Calu3 (cell line): ENCODE measurements around the gene IGFN1. TPM values are rescaled to one million over a fixed set of nuclear protein-coding genes. Genes with fewer than 3 reads are reported as not detected.

ENCODE experiments used
- BruUV-seq: library from RNA; stranded (reverse); fragments of 400-500 nt; replicated peaks from 2 replicates; lab custom pipeline; 2021; lab: Mats Ljungman, UMichigan
- CTCF ChIA-PET: fragments of 300-600 bp; sonication (Branson Sonifier 250); formaldehyde crosslinking; loops from one replicate; lab custom pipeline; 2022; ENCODE audit warnings: antibody characterized with exemption; lab: Charles Lee
- DNase-seq: peaks from one replicate; pipeline ENCODE4 v3.0.0; 2022
- H3K27ac Mint-ChIP-seq: one replicate; pipeline ENCODE4 v1.8.0; 2022; ENCODE audit warnings: mixed read lengths; ENCODE audit not compliant: unreplicated experiment
- H3K27me3 Mint-ChIP-seq: one replicate; pipeline ENCODE4 v1.8.0; 2022; ENCODE audit warnings: mixed read lengths; ENCODE audit not compliant: unreplicated experiment
- H3K36me3 Mint-ChIP-seq: one replicate; pipeline ENCODE4 v1.8.0; 2022; ENCODE audit warnings: mild to moderate bottlenecking, moderate library complexity, mixed read lengths; ENCODE audit not compliant: insufficient read depth, unreplicated experiment
- H3K4me1 Mint-ChIP-seq: one replicate; pipeline ENCODE4 v1.8.0; 2022; ENCODE audit warnings: mild to moderate bottlenecking, low read depth, mixed read lengths; ENCODE audit not compliant: unreplicated experiment
- H3K4me3 Mint-ChIP-seq: one replicate; pipeline ENCODE4 v1.8.0; 2022; ENCODE audit warnings: mild to moderate bottlenecking, low read depth, moderate library complexity, mixed read lengths; ENCODE audit not compliant: unreplicated experiment
- H3K9me3 Mint-ChIP-seq: one replicate; pipeline ENCODE4 v1.8.0; 2022; ENCODE audit warnings: low read depth, mixed read lengths; ENCODE audit not compliant: unreplicated experiment
- CTCF ChIP-seq: fragments of 200-600 bp; IDR thresholded peaks from one replicate; pipeline ENCODE4 v1.8.0; 2022; ENCODE audit warnings: antibody characterized with exemption; ENCODE audit not compliant: unreplicated experiment
- intact Hi-C: fragments of 100-400 bp; cut with micrococcal nuclease; formaldehyde crosslinking; loops from one replicate; pipeline ENCODE4 v1.10.0; 2022; ENCODE audit not compliant: unreplicated experiment
- total RNA-seq: library from RNA; stranded (reverse); gene quantifications from 2 replicates; pipeline ENCODE4 v1.2.3, GENCODE V29; 2022

Gene IGFN1
- total RNA-seq, 1 experiment from 2014 or later, result not detected

- intact Hi-C loops, result loop anchor here (5.0 kb wide), 1 partner anchor 138 kb away; no protein-coding TSS in a partner anchor
- Mint-ChIP-seq H3K4me1 (no peaks in the 10 kb centered on the region), H3K9me3 (no peaks in the 10 kb centered on the region), H3K27ac (no peak overlapping the region), H3K36me3 (no peaks in the 10 kb centered on the region), H3K4me3 (no peak overlapping the region), H3K27me3 (peaks cover 67% of the 10 kb centered on the region)
- TF ChIP-seq CTCF, result no peak
- no TSS peak for BruUV-seq
- CTCF ChIA-PET, result no interaction called here
- no peak for DNase-seq
Measured at GRCh38 chr1:201224666-201225370, 34.2 kb downstream of the IGFN1 start.

- no peak overlapping the region for H3K4me3 Mint-ChIP-seq
- no peaks in the 10 kb centered on the region for H3K9me3 Mint-ChIP-seq
- no peaks in the 10 kb centered on the region for H3K36me3 Mint-ChIP-seq
- H3K27me3 Mint-ChIP-seq, result peaks cover 72% of the 10 kb centered on the region
- BruUV-seq, result no TSS peak
- TF ChIP-seq CTCF, result no peak
- no peak for DNase-seq
- no peaks in the 10 kb centered on the region for H3K4me1 Mint-ChIP-seq
- intact Hi-C loops, result no loop called here
- H3K27ac Mint-ChIP-seq, result no peak overlapping the region
- CTCF ChIA-PET, result interaction anchor here (0.6 kb wide), 2 partner anchors 34 to 603 kb away, joined by 3 to 6 read pairs; partner anchors contain the start of gene IPO9
Measured at GRCh38 chr1:201226178-201226514, 35.5 kb downstream of the IGFN1 start.

- no peaks in the 10 kb centered on the region for H3K36me3 Mint-ChIP-seq
- no peak overlapping the region for H3K4me3 Mint-ChIP-seq
- H3K9me3 Mint-ChIP-seq, result no peaks in the 10 kb centered on the region
- no peak overlapping the region for H3K27ac Mint-ChIP-seq
- CTCF ChIA-PET, result interaction anchor here (0.6 kb wide), 1 partner anchor 35 kb away, joined by 6 read pairs; no protein-coding TSS in a partner anchor
- no peak for DNase-seq
- no peaks in the 10 kb centered on the region for H3K4me1 Mint-ChIP-seq
- BruUV-seq, result no TSS peak
- TF ChIP-seq CTCF, result no peak
- intact Hi-C loops, result no loop called here
- peaks cover 80% of the 10 kb centered on the region for H3K27me3 Mint-ChIP-seq
Measured at GRCh38 chr1:201226859-201227488, 36.4 kb downstream of the IGFN1 start.

GRCh38 chr1:201228011-201228983, 37.7 kb downstream of the IGFN1 start:
- no peak overlapping the region for H3K4me3 Mint-ChIP-seq
- H3K27ac Mint-ChIP-seq, result no peak overlapping the region
- CTCF ChIA-PET, result no interaction called here
- H3K9me3 Mint-ChIP-seq, result no peaks in the 10 kb centered on the region
- peaks cover 94% of the 10 kb centered on the region for H3K27me3 Mint-ChIP-seq
- BruUV-seq, result no TSS peak
- TF ChIP-seq CTCF, result no peak
- H3K4me1 Mint-ChIP-seq, result no peaks in the 10 kb centered on the region
- DNase-seq, result no peak
- intact Hi-C loops, result no loop called here
- H3K36me3 Mint-ChIP-seq, result no peaks in the 10 kb centered on the region
